NCI-H1417 treated with DMSO at 0.1 percent for 48 hours (cell line): Measurements from ENCODE around the gene VOPP1.
"Not testable (repeated sequence)": the region's sequence is repeated elsewhere in the genome, so short reads cannot be mapped to it uniquely, and the experiment has no call there.

Experiments used
- DNase-seq: peaks from one replicate; lab custom pipeline; 2025; lab: John Stamatoyannopoulos, UW

VOPP1 gene

GRCh38 chr7:55488216-55488615 is 84.1 kb downstream of the VOPP1 start:
- DNase-seq, result no peak

- no peak for DNase-seq
Measured at GRCh38 chr7:55486991-55487390, 85.3 kb downstream of the VOPP1 start.

GRCh38 chr7:55486192-55486590 is 86.1 kb downstream of the VOPP1 start:
- no peak for DNase-seq

GRCh38 chr7:55485501-55486191 is 86.7 kb downstream of the VOPP1 start:
- no peak for DNase-seq

GRCh38 chr7:55484834-55485233 is 87.5 kb downstream of the VOPP1 start:
- no peak for DNase-seq

GRCh38 chr7:55484241-55484640 is 88.1 kb downstream of the VOPP1 start:
- no peak for DNase-seq

- DNase-seq, result no peak
Measured at GRCh38 chr7:55483046-55483445, 89.3 kb downstream of the VOPP1 start.

GRCh38 chr7:55481155-55481554 is 91.1 kb downstream of the VOPP1 start:
- DNase-seq, result no peak

- DNase-seq, result no peak
Measured at GRCh38 chr7:55478700-55479099, 93.6 kb downstream of the VOPP1 start.

- no peak for DNase-seq
Measured at GRCh38 chr7:55477781-55478374, 94.4 kb downstream of the VOPP1 start.

GRCh38 chr7:55476852-55477780 is 95.2 kb downstream of the VOPP1 start:
- no peak for DNase-seq

GRCh38 chr7:55475855-55476803 is 96.2 kb downstream of the VOPP1 start:
- DNase-seq, result no peak

GRCh38 chr7:55474944-55475854 is 97.1 kb downstream of the VOPP1 start:
- DNase-seq, result no peak

- no peak for DNase-seq
Measured at GRCh38 chr7:55473932-55474331, 98.4 kb downstream of the VOPP1 start.

GRCh38 chr7:55472928-55473725 is 99.2 kb downstream of the VOPP1 start:
- no peak for DNase-seq

- DNase-seq, result not testable (repeated sequence)
Measured at GRCh38 chr7:55472406-55472805, 99.9 kb downstream of the VOPP1 start.

GRCh38 chr7:55471594-55471993 is 100.7 kb downstream of the VOPP1 start:
- not testable (repeated sequence) for DNase-seq

- DNase-seq, result no peak
Measured at GRCh38 chr7:55470261-55470660, 102.0 kb downstream of the VOPP1 start.

- DNase-seq, result no peak
Measured at GRCh38 chr7:55469721-55470120, 102.6 kb downstream of the VOPP1 start.

GRCh38 chr7:55469271-55469681 is 103.0 kb downstream of the VOPP1 start:
- DNase-seq, result no peak
